CD4-positive, alpha-beta T cell treated with Interleukin-21 for 1 hour (primary cell): ENCODE results near the gene PCLO.
"Not testable (repeated sequence)": the region's sequence is repeated elsewhere in the genome, so short reads cannot be mapped to it uniquely, and the experiment has no call there.

ENCODE experiments used
- DNase-seq: peaks from one replicate; pipeline ENCODE4 v3.0.0-alpha.2; 2020

Gene PCLO

DNA sequence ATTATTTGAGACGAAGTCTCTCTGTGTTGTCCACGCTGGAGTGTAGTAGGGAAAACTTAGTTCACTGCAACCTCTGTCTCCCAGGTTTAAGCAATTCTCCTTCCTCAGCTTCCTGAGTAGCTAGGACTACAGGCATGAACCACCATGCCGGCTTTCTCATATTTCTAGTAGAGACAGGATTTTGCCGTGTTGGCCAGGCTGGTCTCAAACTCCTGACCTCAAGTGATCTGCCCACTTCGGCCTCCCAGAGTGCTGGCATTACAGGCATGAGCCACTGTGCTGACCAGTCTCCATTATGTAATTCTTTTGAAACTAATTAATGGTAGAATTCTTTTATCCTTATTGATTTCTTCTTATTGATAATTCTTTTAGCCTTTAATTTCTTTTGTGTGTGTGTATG, 32.5 kb downstream of the PCLO start:
- no peak for DNase-seq

- DNase-seq = no peak
These were observed 43.2 kb downstream of the PCLO start for GRCh38 chr7:83119494-83119893.

- DNase-seq = no peak
These were observed 43.7 kb downstream of the PCLO start for GRCh38 chr7:83119026-83119382.

DNA sequence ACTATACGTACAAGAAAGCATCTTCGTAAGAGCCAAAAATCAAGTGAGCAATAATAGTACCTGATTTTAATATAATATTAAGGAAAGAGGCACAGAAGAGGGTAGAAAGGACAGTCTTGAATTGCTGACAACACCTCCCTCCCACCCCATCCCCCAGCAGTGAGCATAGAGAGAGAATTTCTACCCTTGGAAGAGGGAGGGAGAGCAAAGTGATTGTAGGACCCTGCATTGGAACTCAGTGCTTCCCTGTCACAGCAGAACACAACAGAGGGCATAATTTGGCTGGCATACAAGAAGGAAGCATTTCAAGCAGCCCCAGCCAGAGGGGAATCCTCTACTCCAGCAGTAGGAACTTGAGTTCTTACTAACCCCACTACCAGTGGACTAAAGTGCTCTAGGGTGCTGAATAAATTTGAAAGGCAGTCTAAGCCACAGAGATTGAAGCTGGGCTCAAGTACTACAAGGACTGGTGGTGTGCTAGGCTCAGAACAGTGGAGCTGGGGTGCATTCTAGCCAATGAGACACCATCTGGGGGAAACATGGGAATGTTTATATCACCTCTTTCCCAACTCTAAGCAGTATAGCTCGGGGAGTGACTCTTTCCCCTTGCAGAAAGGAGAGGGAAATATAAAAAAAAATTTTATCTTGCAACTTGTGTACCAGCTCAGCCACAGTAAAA, 44.2 kb downstream of the PCLO start:
- DNase-seq = no peak

- no peak for DNase-seq
These were observed 45.2 kb downstream of the PCLO start for GRCh38 chr7:83117466-83117865.

GRCh38 chr7:83111391-83111790, 51.3 kb downstream of the PCLO start:
- no peak for DNase-seq

- DNase-seq = no peak
These were observed 53.3 kb downstream of the PCLO start for GRCh38 chr7:83109352-83109751.

GRCh38 chr7:83105948-83106347, 56.7 kb downstream of the PCLO start:
- DNase-seq = no peak

DNA sequence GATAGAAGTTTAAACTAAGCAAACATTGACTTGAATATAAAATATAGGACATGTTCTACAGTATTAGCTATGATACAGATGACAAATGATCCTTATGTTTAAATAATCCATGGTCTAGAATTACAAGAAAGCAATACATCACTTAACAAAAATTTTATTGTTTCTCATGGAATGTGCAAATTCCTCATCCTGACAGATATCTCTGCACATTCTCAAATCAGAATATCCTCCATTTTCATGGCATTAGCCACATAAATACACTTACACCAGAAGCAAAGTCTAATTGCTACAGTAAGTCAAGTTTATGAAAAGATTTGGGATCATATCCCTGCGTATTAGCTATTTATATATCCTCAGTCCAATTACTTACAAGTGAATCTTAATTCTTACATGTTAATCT, 57.6 kb downstream of the PCLO start:
- no peak for DNase-seq

GRCh38 chr7:83101530-83101929, 61.2 kb downstream of the PCLO start:
- DNase-seq = no peak

GRCh38 chr7:83096065-83096580, 66.6 kb downstream of the PCLO start:
- DNase-seq = no peak

- DNase-seq = no peak
These were observed 77.4 kb downstream of the PCLO start for GRCh38 chr7:83085299-83085698.

DNA sequence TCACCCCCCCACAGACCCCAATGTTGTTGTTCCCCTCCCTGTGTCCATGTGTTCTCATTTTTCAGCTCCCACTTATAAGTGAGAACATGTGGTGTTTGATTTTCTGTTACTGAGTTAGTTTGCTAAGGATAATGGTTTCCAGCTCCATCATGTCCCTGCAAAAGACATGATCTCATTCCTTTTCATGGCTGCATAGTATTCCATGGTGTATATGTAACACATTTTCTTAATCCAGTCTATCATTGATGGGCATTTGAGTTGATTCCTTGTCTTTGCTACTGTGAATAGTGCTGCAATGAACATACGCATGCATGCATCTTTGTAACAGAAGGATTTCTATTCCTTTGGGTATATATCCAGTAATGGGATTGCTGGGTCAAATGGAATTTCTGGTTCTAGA, 82.8 kb downstream of the PCLO start:
- not testable (repeated sequence) for DNase-seq

GRCh38 chr7:83077328-83077727, 85.4 kb downstream of the PCLO start:
- DNase-seq = no peak

GRCh38 chr7:83072576-83073517, 89.8 kb downstream of the PCLO start:
- DNase-seq = no peak

DNA sequence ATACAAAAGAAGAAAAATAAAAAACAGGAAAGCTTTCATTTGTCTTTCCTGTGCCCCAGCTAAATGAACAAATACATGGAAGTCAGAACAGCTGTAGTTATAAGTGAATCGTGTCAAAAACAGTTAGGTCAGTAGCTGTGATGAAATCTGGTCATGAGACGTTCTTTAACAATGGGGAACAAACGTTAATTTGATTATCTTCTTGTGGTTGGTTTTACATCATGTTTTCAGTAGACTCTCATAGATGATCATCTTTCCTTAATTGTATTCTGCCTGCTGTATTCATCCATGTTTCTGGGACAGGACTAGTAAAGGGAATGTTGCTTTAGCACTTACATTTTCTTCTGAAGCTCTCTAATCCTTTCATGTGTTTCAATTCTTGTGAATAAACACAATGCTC, 97.0 kb downstream of the PCLO start:
- DNase-seq = no peak

GRCh38 chr7:83060218-83060617, 102.5 kb downstream of the PCLO start:
- no peak for DNase-seq

DNA sequence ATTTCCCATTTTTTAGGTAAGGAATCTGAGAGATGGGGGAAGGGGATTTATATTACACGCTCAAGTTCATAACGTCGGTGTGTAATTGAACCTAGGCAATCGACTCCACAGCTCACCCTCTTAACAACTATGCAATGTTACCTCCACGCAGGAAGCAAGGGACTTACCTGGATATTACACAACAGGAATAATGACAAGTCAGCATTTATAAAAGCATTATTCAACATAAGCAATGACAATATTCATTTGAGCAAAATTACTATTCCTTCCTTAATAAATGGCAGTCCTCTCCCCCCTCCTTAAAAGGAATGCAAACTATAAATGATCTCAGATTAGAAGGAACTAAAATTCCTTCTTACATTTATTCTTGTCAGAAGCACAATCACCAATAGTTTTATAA, 104.0 kb downstream of the PCLO start:
- no peak for DNase-seq

DNA sequence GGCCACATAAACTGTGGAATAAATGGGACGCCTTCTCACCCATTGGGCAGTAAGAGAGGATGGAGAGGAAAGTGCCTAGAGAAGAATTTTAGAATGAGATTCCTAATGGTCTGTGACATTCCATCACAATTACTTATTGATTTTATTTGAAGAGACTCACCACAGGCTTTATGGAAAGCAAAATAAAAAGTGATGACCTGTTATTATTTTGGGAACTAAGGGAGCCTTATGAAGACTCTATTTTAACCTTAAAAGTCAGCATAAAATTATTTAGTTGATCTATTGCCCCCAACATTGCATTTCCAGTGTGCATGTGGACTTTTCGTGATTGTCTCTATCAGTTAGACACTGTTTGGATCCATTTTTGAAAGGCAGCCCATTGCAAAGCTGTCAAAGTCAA, 107.5 kb downstream of the PCLO start:
- DNase-seq = no peak

- no peak for DNase-seq
These were observed 108.2 kb downstream of the PCLO start for GRCh38 chr7:83054472-83054871.

DNA sequence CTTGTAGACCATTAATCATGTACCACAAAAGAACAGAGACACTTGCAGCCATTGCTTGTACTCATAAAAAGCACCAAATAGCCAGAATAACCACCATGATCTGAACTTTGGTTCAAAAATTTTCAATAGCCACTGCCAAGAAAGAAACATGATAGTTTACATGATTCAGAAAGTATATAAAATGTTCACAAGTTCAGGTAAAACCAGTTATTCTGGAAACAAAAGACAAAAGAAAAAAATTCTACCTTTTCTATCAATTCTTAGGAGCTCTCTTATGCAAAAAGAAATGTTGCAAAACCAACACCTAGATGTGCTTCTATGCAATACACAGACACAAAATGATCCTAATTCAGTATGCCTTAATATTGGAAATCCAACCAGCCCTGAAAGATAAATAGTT, 108.7 kb downstream of the PCLO start:
- DNase-seq = no peak

DNA sequence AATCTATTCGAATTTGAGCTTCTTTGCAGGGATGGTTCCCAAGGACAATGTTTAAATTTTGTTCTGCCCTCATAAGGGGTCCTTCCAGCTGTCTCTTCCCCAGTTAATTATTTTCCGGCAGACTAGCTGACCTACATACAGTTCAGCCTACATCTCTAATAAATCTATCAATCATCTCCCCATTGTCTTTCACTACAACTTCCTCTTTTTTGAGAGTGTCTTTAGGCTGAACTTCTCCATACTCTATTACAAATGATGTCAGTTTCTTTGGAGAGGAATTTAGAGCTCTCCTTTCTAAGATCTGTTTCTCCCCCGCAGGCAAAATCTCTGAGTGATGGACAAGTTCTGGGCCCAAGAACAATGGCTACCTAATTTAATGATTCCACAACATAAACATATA, 122.2 kb downstream of the PCLO start:
- DNase-seq = no peak

GRCh38 chr7:83038787-83039186, 123.9 kb downstream of the PCLO start:
- DNase-seq = no peak

DNA sequence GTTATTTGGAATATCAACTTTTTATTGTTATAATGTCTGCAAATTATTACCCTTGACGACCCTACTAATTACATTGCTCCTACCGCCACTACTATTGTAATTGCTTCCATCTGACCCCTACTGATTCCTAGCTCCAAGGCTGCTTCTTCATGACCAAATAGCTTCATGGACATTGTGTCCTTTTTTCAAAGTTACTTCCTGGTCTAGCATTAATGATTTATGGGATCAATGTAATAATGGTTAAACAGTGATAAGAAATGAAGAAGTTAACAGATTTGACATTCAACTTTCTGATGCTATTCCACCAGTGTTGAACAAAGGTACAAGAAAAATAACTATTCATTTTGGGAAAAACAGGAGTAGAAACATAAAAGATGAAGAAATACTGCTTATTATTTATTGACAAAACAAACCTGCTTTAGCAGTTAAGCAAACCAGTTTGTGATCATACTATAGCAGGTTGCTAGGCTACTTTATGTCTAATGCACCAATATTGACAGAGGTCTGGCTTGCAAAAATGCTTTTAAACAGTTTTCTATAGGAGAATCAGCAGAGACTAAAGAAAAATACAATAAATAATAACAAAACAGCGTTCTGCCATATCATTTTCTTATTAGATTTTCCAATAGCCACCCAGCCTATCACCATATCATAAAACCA, 125.8 kb downstream of the PCLO start:
- DNase-seq = no peak
